NCI-H82 treated with DMSO at 0.1 percent for 48 hours (cell line): Measurements from ENCODE around the gene NEK5.
"Not testable (repeated sequence)": the region's sequence is repeated elsewhere in the genome, so short reads cannot be mapped to it uniquely, and the experiment has no call there.

Experiments
- DNase-seq: peaks from one replicate; lab custom pipeline; 2025; ENCODE audit not compliant: unreplicated experiment; lab: John Stamatoyannopoulos, UW

Gene NEK5

DNA sequence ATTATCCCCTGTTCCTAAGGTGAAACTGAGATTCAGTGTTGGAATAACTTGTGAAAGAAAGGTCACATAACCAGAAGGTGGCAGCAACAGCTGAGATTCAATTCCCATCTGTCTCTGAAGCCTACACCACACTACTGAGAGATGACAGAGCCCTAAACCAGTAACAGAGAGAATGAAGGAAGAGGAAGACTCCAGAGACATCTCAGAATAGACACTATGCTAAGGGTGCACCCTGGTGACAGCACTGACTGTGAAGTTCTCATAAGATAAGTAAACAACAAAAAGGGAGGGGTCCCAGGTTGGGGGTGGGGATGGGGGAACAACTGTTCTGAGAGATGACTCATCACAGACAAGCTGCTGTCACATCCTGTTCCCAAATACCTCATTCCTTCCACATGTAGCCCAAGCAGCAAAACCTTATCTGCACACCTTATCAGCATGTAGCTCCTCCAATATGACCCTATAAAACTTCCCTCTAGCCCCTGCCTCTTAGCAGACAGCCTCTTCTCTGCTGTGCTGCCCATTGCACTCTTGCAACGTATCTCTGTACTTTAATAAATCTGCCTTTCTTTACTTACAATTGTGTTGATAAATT, 57.8 kb downstream of the NEK5 start:
- peak; percentile 21 for DNase-seq

DNA sequence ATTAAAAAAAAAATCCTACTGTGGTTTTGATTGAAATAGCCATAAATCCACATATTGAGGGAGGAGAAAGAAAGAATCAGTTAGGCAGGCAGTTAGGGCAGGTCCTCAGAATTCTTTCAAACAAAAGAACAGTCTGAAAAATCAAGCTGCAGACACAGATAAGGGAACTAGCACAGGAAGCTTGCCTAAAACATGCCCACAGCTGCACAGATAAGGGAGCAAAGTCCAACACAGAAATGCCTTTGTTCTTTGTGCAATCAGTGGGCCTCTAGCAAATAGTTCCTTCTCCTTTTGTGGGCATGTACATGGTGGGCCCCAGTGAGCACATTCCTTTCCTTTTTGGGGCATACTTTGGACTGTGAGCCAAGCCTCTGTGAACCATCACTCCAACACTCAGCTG, 61.6 kb downstream of the NEK5 start:
- no peak for DNase-seq

DNA sequence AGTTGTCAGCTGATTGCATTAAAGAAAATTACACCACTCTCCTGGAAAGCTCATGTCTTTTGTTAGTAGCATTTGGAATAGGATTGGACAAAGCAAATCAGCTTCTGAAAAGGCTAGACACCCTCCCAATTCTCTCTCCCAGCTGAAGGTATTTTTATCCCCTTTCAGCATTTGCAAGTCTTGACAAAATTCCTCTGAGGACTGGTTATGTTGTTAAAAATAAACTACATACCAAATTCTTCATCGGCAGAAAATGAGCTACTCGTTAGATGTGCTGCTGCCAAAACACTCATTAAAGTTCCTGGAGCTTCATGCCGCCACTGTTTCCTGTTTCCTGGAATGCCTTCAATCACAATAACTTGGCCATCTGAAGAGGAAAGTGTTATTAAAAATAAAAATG, 67.3 kb downstream of the NEK5 start:
- DNase-seq, result no peak

- not testable (repeated sequence) for DNase-seq
These were observed 67.8 kb downstream of the NEK5 start for GRCh38 chr13:52061064-52061463.

GRCh38 chr13:52053460-52053859, 75.4 kb downstream of the NEK5 start:
- DNase-seq, result no peak

GRCh38 chr13:52051400-52051799, 77.5 kb downstream of the NEK5 start:
- no peak for DNase-seq

GRCh38 chr13:52048516-52048915, 80.4 kb downstream of the NEK5 start:
- DNase-seq, result no peak

GRCh38 chr13:52047463-52047862, 81.4 kb downstream of the NEK5 start:
- no peak for DNase-seq

- DNase-seq, result no peak
These were observed 85.2 kb downstream of the NEK5 start for GRCh38 chr13:52043675-52044074.

- DNase-seq, result no peak
These were observed 92.8 kb downstream of the NEK5 start for GRCh38 chr13:52036037-52036436.

GRCh38 chr13:52034616-52035226, 94.2 kb downstream of the NEK5 start:
- DNase-seq, result no peak

- no peak for DNase-seq
These were observed 95.8 kb downstream of the NEK5 start for GRCh38 chr13:52033039-52033438.

GRCh38 chr13:52030401-52030800, 98.5 kb downstream of the NEK5 start:
- DNase-seq, result not testable (repeated sequence)

DNA sequence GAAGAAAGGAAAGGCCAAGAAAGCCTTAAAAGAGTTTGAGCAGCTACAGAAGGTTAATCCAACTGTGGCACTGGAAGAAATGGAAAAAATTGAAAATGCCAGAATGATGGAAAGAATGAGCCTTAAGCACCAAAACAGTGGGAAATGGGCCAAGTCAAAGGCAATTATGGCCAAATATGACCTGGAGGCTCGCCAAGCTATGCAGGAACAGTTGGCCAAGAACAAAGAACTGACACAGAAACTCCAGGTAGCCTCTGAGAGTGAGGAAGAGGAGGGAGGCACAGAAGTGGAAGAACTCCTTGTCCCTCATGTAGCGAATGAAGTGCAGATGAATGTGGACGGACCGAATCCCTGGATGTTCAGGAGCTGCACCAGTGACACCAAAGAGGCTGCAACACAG, 99.3 kb downstream of the NEK5 start:
- DNase-seq, result no peak

- no peak for DNase-seq
These were observed 101.0 kb downstream of the NEK5 start for GRCh38 chr13:52027832-52028231.

DNA sequence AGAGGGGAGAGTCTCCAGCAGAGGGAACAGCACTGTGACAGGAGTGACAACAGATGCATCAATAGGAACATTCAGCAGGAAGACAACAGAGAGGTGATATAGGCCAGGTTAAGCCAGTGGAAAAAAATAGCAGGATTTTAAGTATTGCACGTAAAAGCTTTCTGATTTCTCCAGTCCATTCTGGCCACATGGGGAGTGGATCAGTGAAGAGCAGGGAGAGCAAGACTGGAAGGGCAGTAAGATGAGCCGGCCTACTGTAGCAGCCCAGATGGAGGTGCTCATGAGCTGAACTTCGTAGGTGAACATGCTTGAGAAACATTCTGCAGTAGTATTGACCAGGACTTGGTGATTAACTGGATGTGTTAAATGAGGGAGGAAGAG, 102.6 kb downstream of the NEK5 start:
- DNase-seq, result no peak

GRCh38 chr13:52025475-52026245, 103.2 kb downstream of the NEK5 start:
- no peak for DNase-seq

DNA sequence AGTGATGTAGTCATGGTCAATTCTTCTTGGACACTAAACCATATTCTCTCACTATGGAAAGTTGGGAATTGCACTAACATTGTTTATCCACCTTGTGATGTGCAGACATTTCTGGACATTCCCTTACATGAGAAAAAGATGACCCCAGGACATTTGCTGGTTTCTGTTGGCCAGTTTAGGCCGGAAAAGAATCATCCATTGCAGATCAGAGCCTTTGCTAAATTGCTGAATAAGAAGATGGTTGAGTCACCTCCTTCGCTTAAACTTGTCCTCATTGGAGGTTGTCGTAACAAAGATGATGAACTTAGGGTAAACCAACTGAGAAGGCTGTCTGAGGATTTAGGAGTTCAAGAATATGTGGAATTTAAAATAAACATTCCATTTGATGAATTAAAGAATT, 104.4 kb downstream of the NEK5 start, which contains the start of gene UTP14C:
Gene UTP14C (plus strand): TSS at position 211 of the 400 bp plus-strand sequence. CDS start 4,114 bp downstream, outside the sequence.
- DNase-seq, result no peak

GRCh38 chr13:52022356-52022755, 106.5 kb downstream of the NEK5 start:
- DNase-seq, result no peak

DNA sequence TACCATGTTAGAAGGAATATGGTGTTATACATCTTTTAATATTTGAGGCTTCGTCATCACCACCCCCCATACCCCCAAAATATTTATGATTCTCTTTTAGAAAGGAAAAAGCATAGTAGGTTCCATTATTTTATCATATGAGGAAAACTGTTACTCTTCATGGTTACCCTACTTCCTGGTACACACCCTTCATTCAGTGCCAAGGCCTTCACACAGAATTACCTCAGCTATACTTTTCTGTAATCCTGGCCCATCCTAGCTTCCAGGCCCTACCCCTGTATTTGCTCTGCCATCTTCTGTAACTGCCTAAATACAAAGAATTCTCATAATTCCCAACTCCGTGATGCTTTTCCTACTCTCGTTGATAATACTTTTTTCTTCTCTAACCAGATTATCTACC, 108.7 kb downstream of the NEK5 start:
- no peak for DNase-seq

DNA sequence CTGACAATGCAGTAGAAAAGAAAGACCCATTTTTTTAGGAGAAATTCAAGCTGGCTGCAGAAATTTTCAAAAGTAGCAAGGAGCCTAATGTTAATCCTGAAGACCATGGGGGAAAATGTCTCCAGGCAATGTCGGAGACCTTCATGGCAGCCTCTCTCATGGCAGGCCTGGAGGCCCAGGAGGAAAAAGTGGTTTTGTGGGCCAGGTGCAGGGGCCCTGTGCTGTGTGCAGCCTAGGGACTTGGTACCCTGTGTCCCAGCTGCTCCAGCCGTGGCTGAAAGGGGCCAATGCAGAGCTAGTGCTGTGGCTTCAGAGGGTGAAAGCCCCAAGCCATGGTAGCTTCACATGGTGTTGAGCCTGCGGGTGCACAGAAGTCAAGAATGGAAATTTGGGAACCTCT, 112.6 kb downstream of the NEK5 start:
- no peak for DNase-seq

DNA sequence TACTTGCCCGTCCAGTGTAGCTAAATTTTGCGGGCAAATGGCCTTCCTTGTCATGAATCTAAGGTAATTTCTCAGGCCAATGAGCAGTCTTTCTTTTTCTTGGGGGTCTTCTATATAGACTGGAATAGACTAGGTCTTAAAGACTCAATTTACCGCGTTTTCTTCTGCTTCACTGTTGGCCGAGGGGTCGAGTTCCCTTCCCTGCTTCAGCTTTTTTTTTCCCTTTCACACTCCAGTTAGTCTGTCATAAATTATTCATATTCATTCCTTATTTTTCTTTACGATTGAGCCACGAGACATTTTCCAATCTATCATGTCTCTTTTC, 116.4 kb downstream of the NEK5 start:
- DNase-seq, result no peak
